OCI-LY7 (cell line): ENCODE measurements around the gene MED22.

Source experiments
- CTCF ChIP-seq: fragments of 200-600 bp; sonication (generic); conservative IDR thresholded peaks from 2 replicates; pipeline ENCODE4 v1.5.1; 2014; ENCODE audit warnings: mild to moderate bottlenecking, antibody characterized with exemption, low read length, moderate library complexity, mixed read lengths
- EZH2phosphoT487 ChIP-seq: fragments of 200-600 bp; sonication (generic); IDR thresholded peaks from 2 replicates; pipeline ENCODE4 v1.6.1; 2018; ENCODE audit warnings: low read depth, borderline replicate concordance, mild to moderate bottlenecking, mixed run types, antibody characterized with exemption, low read length, moderate library complexity, mixed read lengths

- TF ChIP-seq CTCF, result no peak
- TF ChIP-seq EZH2phosphoT487, result no peak
These were observed 3.9 kb downstream of the MED22 start for GRCh38 chr9:133344071-133344470.
